Vagina (tissue), 2 donors: ENCODE measurements around the gene MTA1. TPM values are rescaled to one million over a fixed set of nuclear protein-coding genes. Genes with fewer than 3 reads are reported as not detected.

Experiments used
- DNase-seq, 2 donors: peaks; one replicate each; pipeline ENCODE4 v3.0.0-alpha.2; 2017; ENCODE audit errors: extremely low spot score in 2 of 2
- H3K27ac ChIP-seq: fragments of 200-600 bp; sonication (generic); one replicate; pipeline ENCODE4 v1.5.1; 2019
- H3K27me3 ChIP-seq: fragments of 200-600 bp; sonication (generic); one replicate; pipeline ENCODE4 v1.5.1; 2019
- H3K36me3 ChIP-seq, 2 donors: fragments of 200-600 bp; sonication (generic); one replicate each; pipeline ENCODE4 v1.5.1; 2017 to 2019
- H3K4me1 ChIP-seq: fragments of 200-600 bp; sonication (generic); one replicate; pipeline ENCODE4 v1.5.1; 2019
- H3K4me3 ChIP-seq, 2 donors: fragments of 200-600 bp; sonication (generic); 1 replicate in 1 of 2; 2 replicates in 1 of 2; pipeline ENCODE4 v1.5.1; 2016 to 2019
- H3K9me3 ChIP-seq: fragments of 200-600 bp; sonication (generic); one replicate; pipeline ENCODE4 v1.5.1; 2019
- POLR2A ChIP-seq, 2 donors: fragments of 450-650 bp; IDR thresholded peaks; one replicate each; pipeline ENCODE4 v1.6.1; 2017; ENCODE audit warnings: antibody characterized with exemption in 2 of 2, mild to moderate bottlenecking in 2 of 2, moderate library complexity in 2 of 2
- POLR2AphosphoS5 ChIP-seq, 2 donors: sonication (generic); formaldehyde crosslinking; IDR thresholded peaks; one replicate each; pipeline ENCODE4 v1.9.0; 2017; ENCODE audit warnings: antibody characterized with exemption in 2 of 2, mild to moderate bottlenecking in 2 of 2, low read depth in 1 of 2; ENCODE audit not compliant: insufficient read depth in 1 of 2
- intact Hi-C: fragments of 100-400 bp; cut with DNase I; formaldehyde crosslinking; loops from one replicate; pipeline ENCODE4 v1.15.1; 2023
- total RNA-seq: library from RNA; depleted of rRNA; stranded (reverse); fragments of >200 nt; gene quantifications from one replicate; pipeline ENCODE4 v1.2.3, GENCODE V29; 2016
- TF ChIP-seq, protein P1 (sequence below), 3 experiments: fragments of 450-650 bp in 2 of 3; fragments of 200-600 bp in 1 of 3; sonication (generic) in 1 of 3; IDR thresholded peaks; one replicate each; pipeline ENCODE4 v1.5.1; 2017 to 2019; ENCODE audit warnings: antibody characterized with exemption in 3 of 3, mild to moderate bottlenecking in 2 of 3, moderate library complexity in 2 of 3

MTA1 gene
- total RNA-seq, 1 donor from 2014 or later: 82.7 TPM

DNA sequence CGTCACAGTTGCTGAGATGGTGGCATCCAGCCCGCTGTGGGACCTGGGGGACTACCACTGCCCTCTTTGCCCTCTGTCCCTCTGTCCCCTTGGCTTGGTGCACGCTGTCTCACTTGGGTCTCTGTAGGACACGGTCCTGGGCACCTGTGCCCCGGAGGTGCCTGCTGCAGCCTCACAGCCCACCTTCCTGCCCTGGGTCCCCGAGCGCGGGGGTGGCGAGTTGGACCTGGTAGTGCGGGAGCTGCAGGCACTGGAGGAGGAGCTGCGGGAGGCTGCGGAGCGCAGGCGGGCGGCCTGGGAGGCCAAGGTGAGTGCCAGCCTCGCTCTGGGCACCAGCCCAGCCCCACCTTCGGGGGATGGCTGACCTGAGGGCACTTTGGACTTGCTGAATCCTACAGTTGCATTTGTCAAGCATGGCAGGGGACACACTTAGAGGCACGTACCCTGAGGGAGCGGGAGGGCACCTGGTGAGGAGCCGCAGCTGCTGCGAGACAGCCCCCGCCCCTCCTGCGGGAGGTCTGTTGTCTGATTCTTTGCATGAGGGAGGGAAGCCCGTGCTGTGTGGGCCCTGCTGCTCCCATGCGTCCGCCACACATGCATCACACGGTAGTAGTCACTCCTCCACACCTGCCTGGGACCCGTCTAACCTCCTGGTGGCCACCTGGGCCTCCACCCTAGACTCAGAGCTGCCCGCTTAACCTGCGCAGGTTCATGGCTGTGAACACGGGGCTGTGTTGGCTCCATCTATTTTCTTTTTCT is 78.2 kb downstream of the MTA1 start:
- no peaks in the 10 kb centered on the region for H3K9me3 ChIP-seq
- TF ChIP-seq POLR2AphosphoS5 (IDR thresholded peaks at IDR 0.05; ENCODE audit: insufficient read depth in 1 of 2, low read depth in 1 of 2) (no peak), POLR2A (IDR thresholded peaks at IDR 0.05) (no peak)
- TF ChIP-seq, protein P1, sequence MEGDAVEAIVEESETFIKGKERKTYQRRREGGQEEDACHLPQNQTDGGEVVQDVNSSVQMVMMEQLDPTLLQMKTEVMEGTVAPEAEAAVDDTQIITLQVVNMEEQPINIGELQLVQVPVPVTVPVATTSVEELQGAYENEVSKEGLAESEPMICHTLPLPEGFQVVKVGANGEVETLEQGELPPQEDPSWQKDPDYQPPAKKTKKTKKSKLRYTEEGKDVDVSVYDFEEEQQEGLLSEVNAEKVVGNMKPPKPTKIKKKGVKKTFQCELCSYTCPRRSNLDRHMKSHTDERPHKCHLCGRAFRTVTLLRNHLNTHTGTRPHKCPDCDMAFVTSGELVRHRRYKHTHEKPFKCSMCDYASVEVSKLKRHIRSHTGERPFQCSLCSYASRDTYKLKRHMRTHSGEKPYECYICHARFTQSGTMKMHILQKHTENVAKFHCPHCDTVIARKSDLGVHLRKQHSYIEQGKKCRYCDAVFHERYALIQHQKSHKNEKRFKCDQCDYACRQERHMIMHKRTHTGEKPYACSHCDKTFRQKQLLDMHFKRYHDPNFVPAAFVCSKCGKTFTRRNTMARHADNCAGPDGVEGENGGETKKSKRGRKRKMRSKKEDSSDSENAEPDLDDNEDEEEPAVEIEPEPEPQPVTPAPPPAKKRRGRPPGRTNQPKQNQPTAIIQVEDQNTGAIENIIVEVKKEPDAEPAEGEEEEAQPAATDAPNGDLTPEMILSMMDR (IDR thresholded peaks at IDR 0.05): no peak
- DNase-seq: peak in 1 of 2 donors; percentile 81
- no peaks in the 10 kb centered on the region for H3K27me3 ChIP-seq
- no peak overlapping the region for H3K27ac ChIP-seq
- H3K4me3 ChIP-seq: no peak overlapping the region
- no peaks in the 10 kb centered on the region for H3K4me1 ChIP-seq
- no peaks in the 10 kb centered on the region for H3K36me3 ChIP-seq
- intact Hi-C loops: loop anchor here (10.0 kb wide), 1 partner anchor 283 kb away; no protein-coding TSS in a partner anchor

DNA sequence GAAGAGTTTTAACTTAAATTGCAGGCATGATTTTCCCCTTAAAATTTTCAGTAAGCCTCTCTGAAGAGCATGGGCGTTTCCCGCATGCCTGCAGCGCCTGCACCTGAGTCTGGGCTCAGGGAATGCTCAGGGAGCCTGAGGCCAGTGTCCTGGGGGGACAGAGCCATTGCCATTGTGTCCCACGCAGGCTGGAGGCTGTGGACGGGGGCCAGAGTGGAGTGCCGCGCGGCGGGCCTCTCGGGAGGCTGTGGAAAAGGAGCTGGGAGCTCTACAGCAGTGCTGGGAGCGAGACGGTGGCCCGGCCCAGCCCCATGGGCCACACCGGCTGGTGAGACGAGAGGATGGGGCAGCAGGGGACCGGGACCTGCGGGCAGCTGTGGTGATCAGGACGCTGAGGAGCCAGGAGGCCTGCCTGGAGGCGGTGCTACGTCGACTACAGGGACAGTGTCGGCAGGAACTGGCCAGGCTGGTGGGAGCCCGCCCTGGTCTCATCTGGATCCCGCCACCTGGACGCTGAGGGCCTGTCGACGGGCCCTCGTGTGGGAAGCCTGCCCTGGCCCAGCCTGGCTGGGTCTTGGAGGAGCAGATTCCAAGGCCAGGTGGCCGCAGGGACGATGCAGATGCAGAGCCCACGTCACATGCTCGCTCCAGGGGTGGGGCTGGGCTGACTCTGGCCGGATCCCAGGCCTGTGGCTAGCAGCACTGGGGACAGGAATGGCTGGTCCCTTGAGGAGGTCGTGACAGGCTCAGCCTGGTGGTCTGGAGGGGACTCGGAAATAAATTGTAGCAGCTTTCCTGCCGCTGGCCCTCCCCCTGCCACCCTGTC is 79.0 kb downstream of the MTA1 start:
- no peaks in the 10 kb centered on the region for H3K36me3 ChIP-seq
- H3K27me3 ChIP-seq: no peaks in the 10 kb centered on the region
- intact Hi-C loops: loop anchor here (10.0 kb wide), 1 partner anchor 284 kb away; no protein-coding TSS in a partner anchor
- TF ChIP-seq POLR2AphosphoS5 (IDR thresholded peaks at IDR 0.05; ENCODE audit: insufficient read depth in 1 of 2, low read depth in 1 of 2): no peak
- TF ChIP-seq, protein P1 (IDR thresholded peaks at IDR 0.05): no peak
- TF ChIP-seq POLR2A (IDR thresholded peaks at IDR 0.05): no peak
- no peak overlapping the region for H3K4me3 ChIP-seq
- DNase-seq: no peak
- no peaks in the 10 kb centered on the region for H3K4me1 ChIP-seq
- no peaks in the 10 kb centered on the region for H3K9me3 ChIP-seq
- no peak overlapping the region for H3K27ac ChIP-seq

DNA sequence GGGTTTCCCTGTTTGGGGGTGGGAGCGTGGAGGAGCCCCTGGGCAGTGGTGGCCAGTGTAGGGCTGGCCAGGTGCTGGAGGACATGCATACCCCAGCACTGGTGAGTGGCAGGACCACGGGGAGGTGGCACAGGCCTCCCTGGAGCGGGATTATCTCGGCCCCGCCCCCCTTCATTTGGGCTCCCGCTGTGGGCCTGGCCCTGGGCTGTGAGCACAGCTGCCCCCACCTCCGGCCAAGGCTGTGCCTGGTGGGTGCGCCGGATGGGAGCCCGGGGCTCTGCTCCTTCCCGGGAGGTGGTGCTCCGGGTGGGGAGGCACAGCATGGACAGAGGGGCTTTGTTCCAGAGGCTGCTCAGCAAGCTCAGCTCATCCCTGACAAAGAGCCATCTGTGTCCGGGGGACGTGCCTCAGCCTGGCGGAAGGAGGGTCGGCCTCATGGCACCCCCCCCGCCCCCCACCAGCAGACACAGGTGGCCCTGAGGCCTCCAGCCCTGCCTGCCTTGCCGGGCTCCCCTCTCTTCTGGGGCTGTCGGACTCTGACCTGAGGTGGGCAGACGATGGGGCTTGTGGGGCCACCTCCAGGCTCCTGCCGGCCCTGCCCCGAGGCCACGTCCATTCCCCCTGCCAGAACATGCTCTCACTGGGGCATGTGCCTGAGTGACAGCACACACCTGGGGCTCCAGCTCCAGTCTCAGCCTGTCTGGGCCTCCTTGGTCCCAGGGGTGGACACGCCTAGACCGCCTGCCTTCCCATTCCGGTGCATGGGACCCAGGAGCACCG is 79.8 kb downstream of the MTA1 start:
- intact Hi-C loops: loop anchor here (10.0 kb wide), 1 partner anchor 285 kb away; no protein-coding TSS in a partner anchor
- DNase-seq: no peak
- no peaks in the 10 kb centered on the region for H3K9me3 ChIP-seq
- TF ChIP-seq POLR2AphosphoS5 (IDR thresholded peaks at IDR 0.05; ENCODE audit: insufficient read depth in 1 of 2, low read depth in 1 of 2): no peak
- no peak for TF ChIP-seq POLR2A (IDR thresholded peaks at IDR 0.05)
- TF ChIP-seq, protein P1 (IDR thresholded peaks at IDR 0.05): no peak
- no peak overlapping the region for H3K27ac ChIP-seq
- no peaks in the 10 kb centered on the region for H3K36me3 ChIP-seq
- H3K4me3 ChIP-seq: no peak overlapping the region
- H3K4me1 ChIP-seq: no peaks in the 10 kb centered on the region
- H3K27me3 ChIP-seq: no peaks in the 10 kb centered on the region

DNA sequence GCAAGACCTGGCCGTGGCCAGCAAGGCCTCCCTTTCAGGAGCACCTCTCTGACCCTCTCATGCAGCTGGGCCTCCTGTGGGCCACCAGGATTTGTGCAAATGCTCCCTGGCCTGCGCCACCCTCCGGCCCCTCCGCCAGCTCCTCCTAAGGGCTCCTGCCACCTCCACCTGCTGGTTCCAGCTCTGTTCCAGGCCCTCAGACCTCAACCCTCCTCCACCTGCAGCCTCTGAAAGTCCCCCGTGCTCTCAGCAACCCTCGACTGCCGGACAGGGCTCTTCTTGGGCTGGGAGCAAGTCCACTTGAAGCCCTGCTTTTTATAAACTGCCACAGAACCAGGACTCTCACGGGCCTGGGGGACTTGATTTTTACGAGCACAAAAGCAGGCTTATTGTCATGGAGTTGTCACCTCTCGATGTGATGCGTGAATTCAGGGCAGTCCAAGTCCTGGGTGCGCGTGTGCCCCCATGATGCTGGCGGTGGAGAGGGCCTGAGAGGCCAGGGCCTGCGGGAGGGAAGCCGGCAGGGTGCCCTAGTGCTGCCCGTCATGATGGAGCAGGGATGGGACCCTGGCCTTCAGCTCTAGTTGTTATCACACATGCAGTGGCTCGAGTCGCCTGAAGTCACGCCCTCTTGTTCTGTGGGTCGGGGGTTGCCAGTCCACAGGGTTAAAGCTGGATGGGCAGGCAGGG is 80.6 kb downstream of the MTA1 start:
- H3K4me3 ChIP-seq: no peak overlapping the region
- no peaks in the 10 kb centered on the region for H3K36me3 ChIP-seq
- peak in 1 of 2 donors; percentile 82 for DNase-seq
- H3K4me1 ChIP-seq: no peaks in the 10 kb centered on the region
- H3K27ac ChIP-seq: no peak overlapping the region
- intact Hi-C loops: no loop called here
- no peaks in the 10 kb centered on the region for H3K9me3 ChIP-seq
- no peak for TF ChIP-seq POLR2A (IDR thresholded peaks at IDR 0.05)
- no peak for TF ChIP-seq POLR2AphosphoS5 (IDR thresholded peaks at IDR 0.05; ENCODE audit: insufficient read depth in 1 of 2, low read depth in 1 of 2)
- TF ChIP-seq, protein P1 (IDR thresholded peaks at IDR 0.05): no peak
- H3K27me3 ChIP-seq: no peaks in the 10 kb centered on the region
